GM23338 (cell line): ENCODE measurements around the gene AK3. TPM values are rescaled to one million over a fixed set of nuclear protein-coding genes. Genes with fewer than 3 reads are reported as not detected.

Experiments
- ATAC-seq: fragments of 200-7000 bp; cut with Tn5 transposase; 3 replicates; pipeline ENCODE4 v1.9.1; 2020
- DNase-seq: peaks from one replicate; pipeline ENCODE4 v3.0.0-alpha.2; 2015; ENCODE audit warnings: low spot score
- H2AFZ ChIP-seq: fragments of 200-600 bp; sonication (generic); 2 replicates; pipeline ENCODE4 v1.8.0; 2016; ENCODE audit warnings: antibody characterized with exemption, mild to moderate bottlenecking, moderate library complexity
- H3F3A ChIP-seq: fragments of 200-600 bp; sonication (generic); replicated peaks from 2 replicates; pipeline ENCODE4 v1.8.0; 2017; ENCODE audit warnings: antibody characterized with exemption, mixed run types, low read depth
- H3K27ac ChIP-seq: fragments of 200-600 bp; sonication (generic); 2 replicates; pipeline ENCODE4 v1.6.1; 2016; ENCODE audit warnings: low read depth
- H3K27me3 ChIP-seq: fragments of 200-600 bp; sonication (generic); 2 replicates; pipeline ENCODE4 v1.8.0; 2016; ENCODE audit warnings: mild to moderate bottlenecking, mixed run types, moderate library complexity; ENCODE audit not compliant: insufficient read depth
- H3K36me3 ChIP-seq: fragments of 200-600 bp; sonication (generic); 2 replicates; pipeline ENCODE4 v1.8.0; 2016; ENCODE audit warnings: mild to moderate bottlenecking; ENCODE audit not compliant: insufficient read depth
- H3K4me1 ChIP-seq: fragments of 200-600 bp; sonication (generic); 2 replicates; pipeline ENCODE4 v1.8.0; 2016; ENCODE audit warnings: mild to moderate bottlenecking, moderate library complexity; ENCODE audit not compliant: insufficient read depth
- H3K4me2 ChIP-seq: fragments of 200-600 bp; sonication (generic); 2 replicates; pipeline ENCODE4 v1.7.1; 2017; ENCODE audit warnings: mixed run types
- H3K4me3 ChIP-seq: fragments of 200-600 bp; sonication (generic); 2 replicates; pipeline ENCODE4 v1.6.1; 2016; ENCODE audit warnings: mixed run types
- H3K79me2 ChIP-seq: fragments of 200-600 bp; sonication (generic); replicated peaks from 2 replicates; pipeline ENCODE4 v1.8.0; 2017; ENCODE audit warnings: mild to moderate bottlenecking; ENCODE audit not compliant: insufficient read depth
- H3K9me2 ChIP-seq: fragments of 200-600 bp; sonication (generic); 2 replicates; pipeline ENCODE4 v1.8.0; 2017; ENCODE audit not compliant: insufficient read depth
- H4K20me1 ChIP-seq: fragments of 200-600 bp; sonication (generic); replicated peaks from 2 replicates; pipeline ENCODE4 v1.8.0; 2017; ENCODE audit warnings: mild to moderate bottlenecking; ENCODE audit not compliant: insufficient read depth
- H3K27ac Mint-ChIP-seq: 2 replicates; pipeline ENCODE4 v1.8.0; 2020; ENCODE audit warnings: inconsistent platforms, mild to moderate bottlenecking, moderate library complexity, mixed read lengths
- H3K27me3 Mint-ChIP-seq: 3 replicates; pipeline ENCODE4 v1.8.0; 2022; ENCODE audit warnings: low read depth, mild to moderate bottlenecking, moderate library complexity, mixed read lengths, inconsistent platforms; ENCODE audit not compliant: insufficient read depth, poor library complexity
- H3K36me3 Mint-ChIP-seq: 3 replicates; pipeline ENCODE4 v1.8.0; 2021; ENCODE audit warnings: low read depth, mild to moderate bottlenecking, inconsistent platforms, moderate library complexity, mixed read lengths
- H3K4me1 Mint-ChIP-seq: 3 replicates; pipeline ENCODE4 v1.8.0; 2020; ENCODE audit warnings: mild to moderate bottlenecking, inconsistent platforms, mixed read lengths
- H3K4me3 Mint-ChIP-seq: 3 replicates; pipeline ENCODE4 v1.8.0; 2021; ENCODE audit warnings: moderate library complexity, mild to moderate bottlenecking, inconsistent platforms, mixed read lengths
- H3K9me3 Mint-ChIP-seq: 3 replicates; pipeline ENCODE4 v1.8.0; 2020; ENCODE audit warnings: moderate library complexity, mild to moderate bottlenecking, inconsistent platforms, mixed read lengths
- CREB1 ChIP-seq: fragments of 250-450 bp; sonication (Bioruptor Pico); IDR thresholded peaks from 2 replicates; pipeline ENCODE4 v1.5.0; 2020; ENCODE audit warnings: low read depth, mild to moderate bottlenecking, moderate library complexity
- EZH2 ChIP-seq: fragments of 200-600 bp; sonication (generic); IDR thresholded peaks from one replicate; pipeline ENCODE4 v1.8.0; 2017; ENCODE audit warnings: antibody characterized with exemption, mild to moderate bottlenecking, low read depth; ENCODE audit not compliant: unreplicated experiment
- EZH2phosphoT487 ChIP-seq: fragments of 200-600 bp; sonication (generic); IDR thresholded peaks from one replicate; pipeline ENCODE4 v1.8.1; 2018; ENCODE audit warnings: antibody characterized with exemption; ENCODE audit not compliant: unreplicated experiment
- JUNB ChIP-seq: IDR thresholded peaks from one replicate; pipeline ENCODE4 v1.6.1; 2016; ENCODE audit warnings: antibody characterized with exemption; ENCODE audit not compliant: unreplicated experiment
- NANOG ChIP-seq: IDR thresholded peaks from 2 replicates; pipeline ENCODE4 v1.6.1; 2016; ENCODE audit warnings: antibody characterized with exemption, borderline replicate concordance
- POLR2AphosphoS5 ChIP-seq: IDR thresholded peaks from 2 replicates; pipeline ENCODE4 v1.6.1; 2016; ENCODE audit warnings: antibody characterized with exemption, low read depth
- STAT1 ChIP-seq: IDR thresholded peaks from one replicate; pipeline ENCODE4 v1.6.1; 2016; ENCODE audit warnings: antibody characterized with exemption; ENCODE audit not compliant: unreplicated experiment
- ZNF114 ChIP-seq: fragments of 250-450 bp; sonication (Bioruptor Pico); IDR thresholded peaks from 2 replicates; pipeline ENCODE4 v1.5.0; 2020; ENCODE audit warnings: mild to moderate bottlenecking, moderate library complexity
- ZNF331 ChIP-seq: fragments of 250-450 bp; sonication (Bioruptor Pico); IDR thresholded peaks from 2 replicates; pipeline ENCODE4 v1.5.0; 2020; ENCODE audit warnings: low read depth, mild to moderate bottlenecking, moderate library complexity
- polyA plus RNA-seq: library from polyadenylated mRNA; unstranded; fragments of >200 nt; fragmentation: Nextera tagmentation; extraction: Ambion mirVana; gene quantifications from 2 replicates; pipeline ENCODE4 v1.2.1, GENCODE V29; 2016
- total RNA-seq: library from RNA; depleted of rRNA; stranded (reverse); fragments of >200 nt; shearing (Covaris generic); gene quantifications from 2 replicates; pipeline ENCODE4 v1.2.3, GENCODE V29; 2014
- TF ChIP-seq, protein P1 (sequence below): IDR thresholded peaks from 2 replicates; pipeline ENCODE4 v1.6.1; 2016; ENCODE audit warnings: antibody characterized with exemption
- TF ChIP-seq, protein P2 (sequence below), 2 experiments: fragments of 200-600 bp in 1 of 2; sonication (generic) in 1 of 2; conservative IDR thresholded peaks; 2 replicates each; pipeline versions ENCODE4 v1.5.1 to v1.6.1; 2016 to 2017; ENCODE audit warnings: antibody characterized with exemption in 2 of 2, low read depth in 2 of 2, mild to moderate bottlenecking in 2 of 2, moderate library complexity in 1 of 2
- TF ChIP-seq, protein P3 (sequence below): IDR thresholded peaks from one replicate; pipeline ENCODE4 v1.6.1; 2018; ENCODE audit warnings: antibody characterized with exemption; ENCODE audit not compliant: unreplicated experiment
- TF ChIP-seq, protein P4 (sequence below): fragments of 250-450 bp; sonication (Bioruptor Pico); IDR thresholded peaks from 2 replicates; pipeline ENCODE4 v1.5.0; 2020; ENCODE audit warnings: mild to moderate bottlenecking, moderate library complexity

Gene AK3
- total and polyA plus RNA-seq, 2 experiments from 2014 or later: 30.1 to 40.2 TPM

DNA sequence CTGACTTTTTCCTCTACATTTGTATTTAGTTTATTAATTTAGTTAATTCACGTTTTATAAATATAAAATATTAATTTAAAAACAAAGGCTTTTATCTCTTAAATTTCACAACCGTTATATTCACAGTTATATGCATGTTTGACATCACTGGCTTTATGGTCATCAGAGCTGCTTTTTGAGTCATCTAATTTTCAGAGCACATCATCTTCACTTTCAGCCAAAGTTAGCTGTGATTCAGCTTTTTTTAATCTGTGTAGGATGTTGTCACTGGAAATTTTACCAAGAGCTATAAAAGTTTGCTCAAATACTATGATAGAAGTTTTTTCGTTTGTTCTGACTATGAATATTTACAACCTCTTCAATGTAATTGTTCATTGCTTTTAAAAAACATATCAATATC is 49.2 kb downstream of the AK3 start:
- Mint-ChIP-seq H3K4me1 (peaks cover 2% of the 10 kb centered on the region; the same call in 2 of the 3 replicates), H3K27me3 (peaks cover 2% of the 10 kb centered on the region), H3K9me3 (no peaks in the 10 kb centered on the region), H3K4me3 (no peak overlapping the region), H3K27ac (no peak overlapping the region), H3K36me3 (peaks cover 9% of the 10 kb centered on the region; the same call in 2 of the 3 replicates)
- no peaks in the 10 kb centered on the region for H3F3A ChIP-seq
- peaks cover 4% of the 10 kb centered on the region; the same call in 1 of the 2 replicates for H3K4me1 ChIP-seq
- no peak overlapping the region for H3K27ac ChIP-seq
- peaks cover 4% of the 10 kb centered on the region; the same call in 1 of the 2 replicates for H3K36me3 ChIP-seq
- no peak overlapping the region for H3K4me2 ChIP-seq
- TF ChIP-seq NANOG: no peak
- no peak for TF ChIP-seq STAT1
- no peak for TF ChIP-seq CREB1 (CRISPR knock-in tag)
- TF ChIP-seq, protein P1, sequence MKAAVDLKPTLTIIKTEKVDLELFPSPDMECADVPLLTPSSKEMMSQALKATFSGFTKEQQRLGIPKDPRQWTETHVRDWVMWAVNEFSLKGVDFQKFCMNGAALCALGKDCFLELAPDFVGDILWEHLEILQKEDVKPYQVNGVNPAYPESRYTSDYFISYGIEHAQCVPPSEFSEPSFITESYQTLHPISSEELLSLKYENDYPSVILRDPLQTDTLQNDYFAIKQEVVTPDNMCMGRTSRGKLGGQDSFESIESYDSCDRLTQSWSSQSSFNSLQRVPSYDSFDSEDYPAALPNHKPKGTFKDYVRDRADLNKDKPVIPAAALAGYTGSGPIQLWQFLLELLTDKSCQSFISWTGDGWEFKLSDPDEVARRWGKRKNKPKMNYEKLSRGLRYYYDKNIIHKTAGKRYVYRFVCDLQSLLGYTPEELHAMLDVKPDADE: no peak
- TF ChIP-seq, protein P2, sequence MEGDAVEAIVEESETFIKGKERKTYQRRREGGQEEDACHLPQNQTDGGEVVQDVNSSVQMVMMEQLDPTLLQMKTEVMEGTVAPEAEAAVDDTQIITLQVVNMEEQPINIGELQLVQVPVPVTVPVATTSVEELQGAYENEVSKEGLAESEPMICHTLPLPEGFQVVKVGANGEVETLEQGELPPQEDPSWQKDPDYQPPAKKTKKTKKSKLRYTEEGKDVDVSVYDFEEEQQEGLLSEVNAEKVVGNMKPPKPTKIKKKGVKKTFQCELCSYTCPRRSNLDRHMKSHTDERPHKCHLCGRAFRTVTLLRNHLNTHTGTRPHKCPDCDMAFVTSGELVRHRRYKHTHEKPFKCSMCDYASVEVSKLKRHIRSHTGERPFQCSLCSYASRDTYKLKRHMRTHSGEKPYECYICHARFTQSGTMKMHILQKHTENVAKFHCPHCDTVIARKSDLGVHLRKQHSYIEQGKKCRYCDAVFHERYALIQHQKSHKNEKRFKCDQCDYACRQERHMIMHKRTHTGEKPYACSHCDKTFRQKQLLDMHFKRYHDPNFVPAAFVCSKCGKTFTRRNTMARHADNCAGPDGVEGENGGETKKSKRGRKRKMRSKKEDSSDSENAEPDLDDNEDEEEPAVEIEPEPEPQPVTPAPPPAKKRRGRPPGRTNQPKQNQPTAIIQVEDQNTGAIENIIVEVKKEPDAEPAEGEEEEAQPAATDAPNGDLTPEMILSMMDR (conservative IDR thresholded peaks at IDR 0.05; ENCODE audit: low read depth in 2 of 2): no peak
- TF ChIP-seq ZNF331: no peak
- TF ChIP-seq ZNF114 (CRISPR knock-in tag): no peak
- TF ChIP-seq, protein P3, sequence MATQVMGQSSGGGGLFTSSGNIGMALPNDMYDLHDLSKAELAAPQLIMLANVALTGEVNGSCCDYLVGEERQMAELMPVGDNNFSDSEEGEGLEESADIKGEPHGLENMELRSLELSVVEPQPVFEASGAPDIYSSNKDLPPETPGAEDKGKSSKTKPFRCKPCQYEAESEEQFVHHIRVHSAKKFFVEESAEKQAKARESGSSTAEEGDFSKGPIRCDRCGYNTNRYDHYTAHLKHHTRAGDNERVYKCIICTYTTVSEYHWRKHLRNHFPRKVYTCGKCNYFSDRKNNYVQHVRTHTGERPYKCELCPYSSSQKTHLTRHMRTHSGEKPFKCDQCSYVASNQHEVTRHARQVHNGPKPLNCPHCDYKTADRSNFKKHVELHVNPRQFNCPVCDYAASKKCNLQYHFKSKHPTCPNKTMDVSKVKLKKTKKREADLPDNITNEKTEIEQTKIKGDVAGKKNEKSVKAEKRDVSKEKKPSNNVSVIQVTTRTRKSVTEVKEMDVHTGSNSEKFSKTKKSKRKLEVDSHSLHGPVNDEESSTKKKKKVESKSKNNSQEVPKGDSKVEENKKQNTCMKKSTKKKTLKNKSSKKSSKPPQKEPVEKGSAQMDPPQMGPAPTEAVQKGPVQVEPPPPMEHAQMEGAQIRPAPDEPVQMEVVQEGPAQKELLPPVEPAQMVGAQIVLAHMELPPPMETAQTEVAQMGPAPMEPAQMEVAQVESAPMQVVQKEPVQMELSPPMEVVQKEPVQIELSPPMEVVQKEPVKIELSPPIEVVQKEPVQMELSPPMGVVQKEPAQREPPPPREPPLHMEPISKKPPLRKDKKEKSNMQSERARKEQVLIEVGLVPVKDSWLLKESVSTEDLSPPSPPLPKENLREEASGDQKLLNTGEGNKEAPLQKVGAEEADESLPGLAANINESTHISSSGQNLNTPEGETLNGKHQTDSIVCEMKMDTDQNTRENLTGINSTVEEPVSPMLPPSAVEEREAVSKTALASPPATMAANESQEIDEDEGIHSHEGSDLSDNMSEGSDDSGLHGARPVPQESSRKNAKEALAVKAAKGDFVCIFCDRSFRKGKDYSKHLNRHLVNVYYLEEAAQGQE: no peak
- no peak for TF ChIP-seq EZH2
- TF ChIP-seq, protein P4, sequence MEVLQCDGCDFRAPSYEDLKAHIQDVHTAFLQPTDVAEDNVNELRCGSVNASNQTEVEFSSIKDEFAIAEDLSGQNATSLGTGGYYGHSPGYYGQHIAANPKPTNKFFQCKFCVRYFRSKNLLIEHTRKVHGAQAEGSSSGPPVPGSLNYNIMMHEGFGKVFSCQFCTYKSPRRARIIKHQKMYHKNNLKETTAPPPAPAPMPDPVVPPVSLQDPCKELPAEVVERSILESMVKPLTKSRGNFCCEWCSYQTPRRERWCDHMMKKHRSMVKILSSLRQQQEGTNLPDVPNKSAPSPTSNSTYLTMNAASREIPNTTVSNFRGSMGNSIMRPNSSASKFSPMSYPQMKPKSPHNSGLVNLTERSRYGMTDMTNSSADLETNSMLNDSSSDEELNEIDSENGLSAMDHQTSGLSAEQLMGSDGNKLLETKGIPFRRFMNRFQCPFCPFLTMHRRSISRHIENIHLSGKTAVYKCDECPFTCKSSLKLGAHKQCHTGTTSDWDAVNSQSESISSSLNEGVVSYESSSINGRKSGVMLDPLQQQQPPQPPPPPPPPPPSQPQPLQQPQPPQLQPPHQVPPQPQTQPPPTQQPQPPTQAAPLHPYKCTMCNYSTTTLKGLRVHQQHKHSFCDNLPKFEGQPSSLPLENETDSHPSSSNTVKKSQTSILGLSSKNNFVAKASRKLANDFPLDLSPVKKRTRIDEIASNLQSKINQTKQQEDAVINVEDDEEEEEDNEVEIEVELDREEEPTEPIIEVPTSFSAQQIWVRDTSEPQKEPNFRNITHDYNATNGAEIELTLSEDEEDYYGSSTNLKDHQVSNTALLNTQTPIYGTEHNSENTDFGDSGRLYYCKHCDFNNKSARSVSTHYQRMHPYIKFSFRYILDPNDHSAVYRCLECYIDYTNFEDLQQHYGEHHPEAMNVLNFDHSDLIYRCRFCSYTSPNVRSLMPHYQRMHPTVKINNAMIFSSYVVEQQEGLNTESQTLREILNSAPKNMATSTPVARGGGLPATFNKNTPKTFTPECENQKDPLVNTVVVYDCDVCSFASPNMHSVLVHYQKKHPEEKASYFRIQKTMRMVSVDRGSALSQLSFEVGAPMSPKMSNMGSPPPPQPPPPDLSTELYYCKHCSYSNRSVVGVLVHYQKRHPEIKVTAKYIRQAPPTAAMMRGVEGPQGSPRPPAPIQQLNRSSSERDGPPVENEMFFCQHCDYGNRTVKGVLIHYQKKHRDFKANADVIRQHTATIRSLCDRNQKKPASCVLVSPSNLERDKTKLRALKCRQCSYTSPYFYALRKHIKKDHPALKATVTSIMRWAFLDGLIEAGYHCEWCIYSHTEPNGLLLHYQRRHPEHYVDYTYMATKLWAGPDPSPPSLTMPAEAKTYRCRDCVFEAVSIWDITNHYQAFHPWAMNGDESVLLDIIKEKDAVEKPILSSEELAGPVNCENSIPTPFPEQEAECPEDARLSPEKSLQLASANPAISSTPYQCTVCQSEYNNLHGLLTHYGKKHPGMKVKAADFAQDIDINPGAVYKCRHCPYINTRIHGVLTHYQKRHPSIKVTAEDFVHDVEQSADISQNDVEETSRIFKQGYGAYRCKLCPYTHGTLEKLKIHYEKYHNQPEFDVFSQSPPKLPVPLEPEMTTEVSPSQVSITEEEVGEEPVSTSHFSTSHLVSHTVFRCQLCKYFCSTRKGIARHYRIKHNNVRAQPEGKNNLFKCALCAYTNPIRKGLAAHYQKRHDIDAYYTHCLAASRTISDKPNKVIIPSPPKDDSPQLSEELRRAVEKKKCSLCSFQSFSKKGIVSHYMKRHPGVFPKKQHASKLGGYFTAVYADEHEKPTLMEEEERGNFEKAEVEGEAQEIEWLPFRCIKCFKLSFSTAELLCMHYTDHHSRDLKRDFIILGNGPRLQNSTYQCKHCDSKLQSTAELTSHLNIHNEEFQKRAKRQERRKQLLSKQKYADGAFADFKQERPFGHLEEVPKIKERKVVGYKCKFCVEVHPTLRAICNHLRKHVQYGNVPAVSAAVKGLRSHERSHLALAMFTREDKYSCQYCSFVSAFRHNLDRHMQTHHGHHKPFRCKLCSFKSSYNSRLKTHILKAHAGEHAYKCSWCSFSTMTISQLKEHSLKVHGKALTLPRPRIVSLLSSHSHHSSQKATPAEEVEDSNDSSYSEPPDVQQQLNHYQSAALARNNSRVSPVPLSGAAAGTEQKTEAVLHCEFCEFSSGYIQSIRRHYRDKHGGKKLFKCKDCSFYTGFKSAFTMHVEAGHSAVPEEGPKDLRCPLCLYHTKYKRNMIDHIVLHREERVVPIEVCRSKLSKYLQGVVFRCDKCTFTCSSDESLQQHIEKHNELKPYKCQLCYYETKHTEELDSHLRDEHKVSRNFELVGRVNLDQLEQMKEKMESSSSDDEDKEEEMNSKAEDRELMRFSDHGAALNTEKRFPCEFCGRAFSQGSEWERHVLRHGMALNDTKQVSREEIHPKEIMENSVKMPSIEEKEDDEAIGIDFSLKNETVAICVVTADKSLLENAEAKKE (CRISPR knock-in tag): no peak
- TF ChIP-seq EZH2phosphoT487: no peak
- TF ChIP-seq JUNB: no peak
- TF ChIP-seq POLR2AphosphoS5: no peak
- H3K27me3 ChIP-seq: no peaks in the 10 kb centered on the region
- H4K20me1 ChIP-seq: peaks cover 16% of the 10 kb centered on the region
- peaks cover 44% of the 10 kb centered on the region for H3K79me2 ChIP-seq
- DNase-seq (no peak), ATAC-seq (no peak)
- H3K9me2 ChIP-seq: no peaks in the 10 kb centered on the region
- H2AFZ ChIP-seq: no peak overlapping the region
- no peak overlapping the region for H3K4me3 ChIP-seq
